Fibroblast of lung (primary cell): ENCODE results near the gene HEPN1.

Experiments
- EZH2 ChIP-seq: IDR thresholded peaks from 2 replicates; pipeline ENCODE4 v1.5.1; 2012; ENCODE audit warnings: low read length, control low read depth, mild to moderate bottlenecking; ENCODE audit errors: missing control alignments
- TF ChIP-seq, protein P1 (sequence below), 2 donors: IDR thresholded peaks in 1 of 2; conservative IDR thresholded peaks in 1 of 2; 1 replicate in 1 of 2; 2 replicates in 1 of 2; pipeline ENCODE4 v1.5.1; 2011 to 2012; ENCODE audit warnings: low read length in 2 of 2, control low read depth in 1 of 2, inconsistent platforms in 1 of 2, low read depth in 1 of 2, mild to moderate bottlenecking in 1 of 2

DNA sequence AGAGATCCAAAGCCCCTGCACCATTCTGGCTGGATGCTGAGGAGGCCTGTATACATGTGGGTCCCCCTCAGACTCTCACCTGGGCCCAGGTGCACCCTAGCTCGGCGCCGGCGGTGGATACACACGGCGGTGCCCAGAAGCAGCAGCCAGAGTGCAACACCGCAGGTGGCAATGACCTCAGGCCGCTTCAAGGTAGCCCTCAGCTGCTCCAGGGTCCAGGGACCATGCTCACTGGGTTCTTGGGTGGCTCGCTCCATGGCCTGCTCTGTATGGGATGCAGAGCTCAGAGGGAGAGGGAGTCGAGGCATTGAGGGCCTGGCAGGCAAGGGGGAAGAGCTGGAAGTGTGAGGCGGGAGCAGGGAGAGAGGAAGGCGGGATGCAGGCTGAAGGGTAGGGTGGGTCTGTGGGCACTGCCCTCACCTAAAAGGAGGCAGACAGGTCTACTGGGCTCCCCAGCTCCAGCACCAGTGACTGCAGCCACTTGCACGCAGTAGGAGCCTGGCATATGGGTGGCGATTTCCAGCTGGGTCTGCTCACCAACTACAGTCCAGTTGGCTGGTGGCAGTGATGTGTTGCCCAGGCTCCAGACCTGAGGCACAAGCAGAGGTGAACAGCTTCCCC lies 25.2 kb upstream of the HEPN1 start:
- TF ChIP-seq, protein P1, sequence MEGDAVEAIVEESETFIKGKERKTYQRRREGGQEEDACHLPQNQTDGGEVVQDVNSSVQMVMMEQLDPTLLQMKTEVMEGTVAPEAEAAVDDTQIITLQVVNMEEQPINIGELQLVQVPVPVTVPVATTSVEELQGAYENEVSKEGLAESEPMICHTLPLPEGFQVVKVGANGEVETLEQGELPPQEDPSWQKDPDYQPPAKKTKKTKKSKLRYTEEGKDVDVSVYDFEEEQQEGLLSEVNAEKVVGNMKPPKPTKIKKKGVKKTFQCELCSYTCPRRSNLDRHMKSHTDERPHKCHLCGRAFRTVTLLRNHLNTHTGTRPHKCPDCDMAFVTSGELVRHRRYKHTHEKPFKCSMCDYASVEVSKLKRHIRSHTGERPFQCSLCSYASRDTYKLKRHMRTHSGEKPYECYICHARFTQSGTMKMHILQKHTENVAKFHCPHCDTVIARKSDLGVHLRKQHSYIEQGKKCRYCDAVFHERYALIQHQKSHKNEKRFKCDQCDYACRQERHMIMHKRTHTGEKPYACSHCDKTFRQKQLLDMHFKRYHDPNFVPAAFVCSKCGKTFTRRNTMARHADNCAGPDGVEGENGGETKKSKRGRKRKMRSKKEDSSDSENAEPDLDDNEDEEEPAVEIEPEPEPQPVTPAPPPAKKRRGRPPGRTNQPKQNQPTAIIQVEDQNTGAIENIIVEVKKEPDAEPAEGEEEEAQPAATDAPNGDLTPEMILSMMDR (conservative IDR thresholded peaks at IDR 0.05 in 1 of 2, IDR thresholded peaks at IDR 0.05 in 1 of 2; ENCODE audit: low read depth in 1 of 2, low read length in 2 of 2): no peak
- no peak for TF ChIP-seq EZH2
